Measurements from ENCODE around the gene SCYGR6. TPM values are rescaled to one million over a fixed set of nuclear protein-coding genes. Genes with fewer than 3 reads are reported as not detected.

Gene SCYGR6
- total RNA-seq, 1 experiment from 2014 or later: not detected

DNA sequence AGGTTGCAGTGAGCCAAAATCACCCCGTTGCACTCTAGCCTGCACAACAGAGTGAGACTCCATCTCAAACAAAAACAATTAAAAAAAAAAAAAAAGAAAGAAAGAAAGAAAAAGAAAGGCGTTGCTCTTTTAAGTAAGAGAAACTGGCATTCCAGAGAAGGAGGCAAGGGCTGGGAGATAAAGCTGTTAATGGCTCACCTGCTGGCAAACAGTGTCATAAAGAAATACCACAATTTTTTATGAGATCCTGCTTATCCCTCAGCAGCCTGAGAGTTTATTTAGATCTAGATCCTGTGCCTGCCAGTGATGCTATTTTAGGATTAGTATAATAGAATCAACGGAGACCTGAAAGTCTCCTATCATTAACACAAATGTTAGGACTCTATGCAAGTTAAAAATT lies 23.0 kb downstream of the SCYGR6 start:
- ATAC-seq: no peak

DNA sequence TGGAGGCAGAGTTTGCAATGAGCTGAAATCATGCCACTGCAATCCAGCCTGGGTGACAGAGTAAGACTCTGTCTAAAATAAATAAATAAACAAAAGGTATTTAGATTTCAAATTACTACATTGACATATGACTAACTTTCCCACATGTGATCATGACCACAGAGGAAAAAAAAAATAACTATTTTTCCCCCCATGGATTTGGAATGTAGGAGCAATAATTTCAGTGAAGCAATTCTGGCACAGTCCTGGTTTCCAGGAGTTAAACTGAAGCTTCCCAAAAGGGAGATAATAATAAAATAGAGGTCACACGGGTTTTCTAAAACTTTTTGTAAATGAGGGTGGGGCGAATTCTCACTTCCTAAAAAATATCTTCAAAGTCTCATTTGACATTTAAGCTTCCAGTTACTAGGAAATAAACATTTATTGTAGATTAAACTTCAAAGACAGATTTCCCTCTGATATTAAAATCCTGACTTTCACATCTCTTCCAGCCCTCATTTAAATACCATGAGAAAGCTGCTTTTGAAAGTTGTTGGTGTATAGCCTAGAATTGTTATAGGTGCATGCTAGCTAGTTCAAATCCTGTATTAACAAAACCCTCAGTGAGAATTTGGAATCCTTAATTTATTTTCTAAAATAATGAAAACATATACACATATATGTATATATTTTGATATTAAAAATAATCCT lies 27.4 kb downstream of the SCYGR6 start:
- Histone ChIP-seq H3K9me3 (ENCODE audit: control insufficient read depth in 1 of 2, insufficient read depth in 1 of 2, low read depth in 1 of 2, low read length in 2 of 2) (no peaks in the 10 kb centered on the region), H3K4me3 (replicated peaks in 1 of 2; ENCODE audit: low read depth in 1 of 2, low read length in 2 of 2) (no peak overlapping the region), H4K20me1 (ENCODE audit: insufficient read depth) (no peaks in the 10 kb centered on the region), H3K9ac (ENCODE audit: low read length) (no peak overlapping the region), H3K79me2 (ENCODE audit: insufficient read depth, low read length) (no peaks in the 10 kb centered on the region), H3K36me3 (ENCODE audit: control insufficient read depth in 1 of 2, insufficient read depth in 2 of 2, low read length in 2 of 2) (no peaks in the 10 kb centered on the region), H3K4me1 (ENCODE audit: control insufficient read depth in 1 of 2, insufficient read depth in 2 of 2, low read length in 2 of 2) (no peaks in the 10 kb centered on the region), H2AFZ (ENCODE audit: low read depth, low read length, poor library complexity, severe bottlenecking) (no peak overlapping the region), H3K9me2 (ENCODE audit: insufficient read depth) (0 out of 2 replicates have a peak, but pooled peaks cover 2% of the 10 kb centered on the region), H3K27ac (ENCODE audit: low read depth, low read length) (no peak overlapping the region), H3K4me2 (ENCODE audit: low read length) (no peak overlapping the region), H3K27me3 (ENCODE audit: insufficient read depth, low read length) (0 out of 2 replicates have a peak, but pooled peaks cover 4% of the 10 kb centered on the region)
- TF ChIP-seq POLR2A (IDR thresholded peaks at IDR 0.05; ENCODE audit: borderline replicate concordance, extremely low read depth, insufficient read depth, insufficient read length) (no peak), ZFX (IDR thresholded peaks at IDR 0.05) (no peak), EGR1 (IDR thresholded peaks at IDR 0.05; ENCODE audit: low read depth) (no peak), TCF7L2 (IDR thresholded peaks at IDR 0.05; ENCODE audit: borderline replicate concordance, extremely low read depth, insufficient read depth, insufficient read length) (no peak)
- TF ChIP-seq, protein P1, sequence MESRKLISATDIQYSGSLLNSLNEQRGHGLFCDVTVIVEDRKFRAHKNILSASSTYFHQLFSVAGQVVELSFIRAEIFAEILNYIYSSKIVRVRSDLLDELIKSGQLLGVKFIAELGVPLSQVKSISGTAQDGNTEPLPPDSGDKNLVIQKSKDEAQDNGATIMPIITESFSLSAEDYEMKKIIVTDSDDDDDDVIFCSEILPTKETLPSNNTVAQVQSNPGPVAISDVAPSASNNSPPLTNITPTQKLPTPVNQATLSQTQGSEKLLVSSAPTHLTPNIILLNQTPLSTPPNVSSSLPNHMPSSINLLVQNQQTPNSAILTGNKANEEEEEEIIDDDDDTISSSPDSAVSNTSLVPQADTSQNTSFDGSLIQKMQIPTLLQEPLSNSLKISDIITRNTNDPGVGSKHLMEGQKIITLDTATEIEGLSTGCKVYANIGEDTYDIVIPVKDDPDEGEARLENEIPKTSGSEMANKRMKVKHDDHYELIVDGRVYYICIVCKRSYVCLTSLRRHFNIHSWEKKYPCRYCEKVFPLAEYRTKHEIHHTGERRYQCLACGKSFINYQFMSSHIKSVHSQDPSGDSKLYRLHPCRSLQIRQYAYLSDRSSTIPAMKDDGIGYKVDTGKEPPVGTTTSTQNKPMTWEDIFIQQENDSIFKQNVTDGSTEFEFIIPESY (IDR thresholded peaks at IDR 0.05; ENCODE audit: extremely low read depth, insufficient replicate concordance, low read length): no peak
- DNase-seq (ENCODE audit: low read depth, low spot score): no peak
- ATAC-seq: no peak
- BruUV-seq (replicated peaks): no TSS peak
- intact Hi-C loops (cut with micrococcal nuclease): no loop called here
- RAD21 ChIA-PET (ENCODE audit: low non-redundant PET in 1 of 2, low total read pairs in 2 of 2, uncharacterized antibody in 2 of 2, unreplicated experiment in 2 of 2): no interaction called here
- POLR2A ChIA-PET: no interaction called here
- CTCF ChIA-PET: no interaction called here

More for the DNA sequence above, 23.0 kb downstream of the SCYGR6 start:
- intact Hi-C loops (cut with micrococcal nuclease): no loop called here
- no peaks in the 10 kb centered on the region for H3K9me3 ChIP-seq (ENCODE audit: control insufficient read depth in 1 of 2, insufficient read depth in 1 of 2, low read depth in 1 of 2, low read length in 2 of 2)
- H4K20me1 ChIP-seq (ENCODE audit: insufficient read depth): no peaks in the 10 kb centered on the region
- no peak for DNase-seq (ENCODE audit: low read depth, low spot score)
- H3K4me2 ChIP-seq (ENCODE audit: low read length): no peak overlapping the region
- no peak for TF ChIP-seq POLR2AphosphoS5 (IDR thresholded peaks at IDR 0.05; ENCODE audit: low read depth, low read length)
- no peak for TF ChIP-seq RAD21 (IDR thresholded peaks at IDR 0.05; ENCODE audit: low read depth)
- no peak for TF ChIP-seq ELF1 (IDR thresholded peaks at IDR 0.05; ENCODE audit: borderline replicate concordance, low read depth)
- no peak for TF ChIP-seq YY1 (IDR thresholded peaks at IDR 0.05; ENCODE audit: extremely low read depth, insufficient replicate concordance, low read depth, low read length)
- H2AFZ ChIP-seq (ENCODE audit: low read depth, low read length, poor library complexity, severe bottlenecking): no peak overlapping the region
- H3K27me3 ChIP-seq (ENCODE audit: insufficient read depth, low read length): no peaks in the 10 kb centered on the region
- no peaks in the 10 kb centered on the region for H3K9me2 ChIP-seq (ENCODE audit: insufficient read depth)
- ChIA-PET POLR2A (no interaction called here), CTCF (no interaction called here), RAD21 (ENCODE audit: low non-redundant PET in 1 of 2, low total read pairs in 2 of 2, uncharacterized antibody in 2 of 2, unreplicated experiment in 2 of 2) (no interaction called here)
- H3K27ac ChIP-seq (ENCODE audit: low read depth, low read length): no peak overlapping the region
- H3K4me3 ChIP-seq (replicated peaks in 1 of 2; ENCODE audit: low read depth in 1 of 2, low read length in 2 of 2): no peak overlapping the region
- BruUV-seq (replicated peaks): no TSS peak
- H3K9ac ChIP-seq (ENCODE audit: low read length): no peak overlapping the region
- no peaks in the 10 kb centered on the region for H3K36me3 ChIP-seq (ENCODE audit: control insufficient read depth in 1 of 2, insufficient read depth in 2 of 2, low read length in 2 of 2)
- no peaks in the 10 kb centered on the region for H3K79me2 ChIP-seq (ENCODE audit: insufficient read depth, low read length)
- no peaks in the 10 kb centered on the region for H3K4me1 ChIP-seq (ENCODE audit: control insufficient read depth in 1 of 2, insufficient read depth in 2 of 2, low read length in 2 of 2)

Data from HCT116 (cell line).